Stomach (tissue), 4 donors: Measurements from ENCODE around the gene TIPARP.

ENCODE experiments used
- CTCF ChIP-seq, 7 experiments: fragments of 450-650 bp in 4 of 7; fragments of 200-600 bp in 3 of 7; sonication (generic) in 3 of 7; IDR thresholded peaks; one replicate each; pipeline ENCODE4 v1.5.1; 2016 to 2019; ENCODE audit warnings: antibody characterized with exemption in 7 of 7, control low read depth in 2 of 7, mild to moderate bottlenecking in 1 of 7
- POLR2AphosphoS5 ChIP-seq, 3 donors: sonication (generic); formaldehyde crosslinking; IDR thresholded peaks; one replicate each; pipeline ENCODE4 v1.6.1; 2016; ENCODE audit warnings: antibody characterized with exemption in 3 of 3

DNA sequence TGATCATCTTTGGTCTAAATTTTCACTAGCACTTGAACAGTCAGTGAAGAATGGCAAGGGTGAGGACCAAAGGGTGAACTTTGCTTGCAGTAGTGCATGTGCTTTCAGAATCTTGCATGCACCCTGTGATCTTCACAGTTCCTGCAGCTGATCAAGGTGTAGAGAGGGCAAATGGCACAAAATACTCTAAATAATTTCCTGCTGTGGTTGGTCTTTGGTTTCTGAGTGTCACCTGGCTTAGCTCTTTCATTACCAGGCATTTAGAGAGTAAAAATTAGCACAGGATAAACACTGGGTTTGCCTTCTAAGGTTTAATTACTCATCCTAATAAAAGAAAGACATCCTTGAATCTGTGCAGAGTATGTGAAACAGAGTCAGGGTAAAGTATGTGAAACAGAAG lies 11.4 kb downstream of the TIPARP start:
- no peak for TF ChIP-seq CTCF (IDR thresholded peaks at IDR 0.05)
- TF ChIP-seq POLR2AphosphoS5 (IDR thresholded peaks at IDR 0.05), result no peak
